Neuronal stem cell (in vitro differentiated cells): Measurements from ENCODE around the gene RABL6.

Experiments used
- DNase-seq: peaks from one replicate; pipeline ENCODE4 v3.0.0-alpha.2; 2013; ENCODE audit warnings: low spot score
- H2AFZ ChIP-seq: one replicate; pipeline ENCODE4 v1.6.1; 2013; ENCODE audit warnings: mild to moderate bottlenecking, low read length, inconsistent platforms
- H2AK5ac ChIP-seq: 2 replicates; pipeline ENCODE4 v1.6.1; 2013; ENCODE audit warnings: low read depth, mild to moderate bottlenecking, inconsistent platforms, low read length, moderate library complexity, mixed read lengths
- H2BK120ac ChIP-seq: 2 replicates; pipeline ENCODE4 v1.6.1; 2013; ENCODE audit warnings: low read depth, mild to moderate bottlenecking, inconsistent platforms, low read length, moderate library complexity, mixed read lengths
- H2BK12ac ChIP-seq: one replicate; pipeline ENCODE4 v1.6.1; 2013; ENCODE audit warnings: low read length, inconsistent platforms
- H2BK15ac ChIP-seq: 2 replicates; pipeline ENCODE4 v1.6.1; 2013; ENCODE audit warnings: mild to moderate bottlenecking, low read length, inconsistent platforms, mixed read lengths
- H2BK5ac ChIP-seq: one replicate; pipeline ENCODE4 v1.6.1; 2013; ENCODE audit warnings: inconsistent platforms, mild to moderate bottlenecking, low read length, moderate library complexity
- H3K14ac ChIP-seq: one replicate; pipeline ENCODE4 v1.6.1; 2013; ENCODE audit warnings: low read length, inconsistent platforms
- H3K18ac ChIP-seq: 2 replicates; pipeline ENCODE4 v1.6.1; 2013; ENCODE audit warnings: low read length, inconsistent platforms
- H3K23ac ChIP-seq: 2 replicates; pipeline ENCODE4 v1.6.1; 2013; ENCODE audit warnings: low read depth, mild to moderate bottlenecking, mixed read lengths, low read length, inconsistent platforms; ENCODE audit not compliant: poor library complexity
- H3K27ac ChIP-seq: replicated peaks from 3 replicates; pipeline ENCODE4 v1.5.1; 2013; ENCODE audit warnings: low read length, inconsistent platforms
- H3K27me3 ChIP-seq, 3 experiments: 2 replicates each; pipeline ENCODE4 v1.6.1; 2013; ENCODE audit warnings: low read length in 3 of 3, mild to moderate bottlenecking in 2 of 3, inconsistent platforms in 1 of 3, low read depth in 1 of 3, mixed read lengths in 1 of 3, moderate library complexity in 1 of 3; ENCODE audit not compliant: control insufficient read depth in 3 of 3, insufficient read depth in 3 of 3
- H3K36me3 ChIP-seq, 2 donors: replicated peaks in 1 of 2; 2 replicates each; pipeline ENCODE4 v1.6.1; 2013; ENCODE audit warnings: low read length in 2 of 2; ENCODE audit not compliant: control insufficient read depth in 2 of 2, insufficient read depth in 2 of 2
- H3K4ac ChIP-seq: 2 replicates; pipeline ENCODE4 v1.6.1; 2013; ENCODE audit warnings: inconsistent platforms, mild to moderate bottlenecking, low read length, moderate library complexity
- H3K4me1 ChIP-seq, 2 donors: 1 replicate in 1 of 2; 2 replicates in 1 of 2; pipeline ENCODE4 v1.6.1; 2013; ENCODE audit warnings: low read length in 2 of 2, low read depth in 1 of 2; ENCODE audit not compliant: control insufficient read depth in 2 of 2, insufficient read depth in 1 of 2
- H3K4me2 ChIP-seq: one replicate; pipeline ENCODE4 v1.6.1; 2013; ENCODE audit warnings: mild to moderate bottlenecking, low read length, inconsistent platforms; ENCODE audit not compliant: insufficient read depth, poor library complexity, severe bottlenecking
- H3K4me3 ChIP-seq, 2 donors: 2 replicates each; pipeline ENCODE4 v1.5.1; 2013; ENCODE audit warnings: low read length in 2 of 2, mild to moderate bottlenecking in 2 of 2, inconsistent platforms in 1 of 2, moderate library complexity in 1 of 2
- H3K79me1 ChIP-seq: one replicate; pipeline ENCODE4 v1.6.1; 2013; ENCODE audit warnings: low read depth, mild to moderate bottlenecking, inconsistent platforms, low read length, moderate library complexity
- H3K9ac ChIP-seq: one replicate; pipeline ENCODE4 v1.6.1; 2013; ENCODE audit warnings: mild to moderate bottlenecking, low read depth, low read length, inconsistent platforms; ENCODE audit not compliant: poor library complexity
- H3K9me3 ChIP-seq, 2 donors: replicated peaks in 1 of 2; 2 replicates each; pipeline versions ENCODE3 to v1.6.1; 2013; ENCODE audit warnings: low read length in 2 of 2, mild to moderate bottlenecking in 2 of 2, inconsistent platforms in 1 of 2, low read depth in 1 of 2, mixed read lengths in 1 of 2, moderate library complexity in 1 of 2; ENCODE audit not compliant: control insufficient read depth in 2 of 2, insufficient read depth in 1 of 2
- H4K8ac ChIP-seq: one replicate; pipeline ENCODE4 v1.6.1; 2013; ENCODE audit warnings: low read depth, mild to moderate bottlenecking, inconsistent platforms, low read length, moderate library complexity
- H4K91ac ChIP-seq: one replicate; pipeline ENCODE4 v1.6.1; 2013; ENCODE audit warnings: low read length, low read depth, mild to moderate bottlenecking, inconsistent platforms; ENCODE audit not compliant: poor library complexity
- WGBS, 2 donors: extraction: QIAGEN DNeasy Blood & Tissue Kit; methylation state at CpG; one replicate each; pipeline ENCODE4 v1.1.7; 2013; ENCODE audit warnings: missing lambda C conversion rate in 2 of 2, mixed read lengths in 1 of 2; ENCODE audit not compliant: insufficient read length in 2 of 2, insufficient replicate concordance in 1 of 2; ENCODE audit errors: extremely low coverage in 2 of 2; 5-methylcytosine and 5-hydroxymethylcytosine counted together

The RABL6 gene

GRCh38 chr9:136861874-136862457, 54.2 kb downstream of the RABL6 start:
- Histone ChIP-seq H3K27me3 (no peaks in the 10 kb centered on the region), H3K23ac (no peak overlapping the region), H2BK15ac (no peak overlapping the region), H2BK120ac (no peak overlapping the region), H3K36me3 (peaks cover 39 to 61% of the 10 kb centered on the region in 2 donors), H4K8ac (peak overlapping the region; percentile 17), H2BK5ac (no peak overlapping the region), H2AK5ac (no peak overlapping the region), H2AFZ (no peak overlapping the region), H3K27ac (no peak overlapping the region), H3K4me3 (no peak overlapping the region), H3K9me3 (peaks cover 0 to 1% of the 10 kb centered on the region in 2 donors), H3K9ac (no peak overlapping the region), H3K4me1 (peaks cover 7 to 8% of the 10 kb centered on the region in 2 donors), H3K4me2 (no peak overlapping the region), H3K14ac (peak overlapping the region; percentile 38), H3K79me1 (peaks cover 36% of the 10 kb centered on the region), H3K4ac (no peak overlapping the region), H3K18ac (no peak overlapping the region), H2BK12ac (no peak overlapping the region), H4K91ac (no peak overlapping the region)
- WGBS, 2 donors = no CpG with 5 or more reads among the region's 26 CpGs
- DNase-seq = no peak

GRCh38 chr9:136862849-136863622, 55.3 kb downstream of the RABL6 start:
- Histone ChIP-seq H3K4me1 (peaks cover 7 to 8% of the 10 kb centered on the region in 2 donors), H3K9ac (no peak overlapping the region), H2BK12ac (no peak overlapping the region), H2BK120ac (no peak overlapping the region), H3K79me1 (peaks cover 33% of the 10 kb centered on the region), H3K27ac (no peak overlapping the region), H2AK5ac (no peak overlapping the region), H3K23ac (no peak overlapping the region), H3K9me3 (peaks cover 6 to 12% of the 10 kb centered on the region in 2 donors), H4K8ac (no peak overlapping the region), H3K36me3 (peaks cover 39 to 64% of the 10 kb centered on the region in 2 donors), H4K91ac (no peak overlapping the region), H3K4ac (no peak overlapping the region), H3K4me3 (no peak overlapping the region), H3K4me2 (no peak overlapping the region), H2AFZ (no peak overlapping the region), H3K27me3 (no peaks in the 10 kb centered on the region), H3K18ac (no peak overlapping the region), H2BK5ac (peak overlapping the region; percentile 29), H2BK15ac (no peak overlapping the region), H3K14ac (no peak overlapping the region)
- WGBS, 2 donors = no CpG with 5 or more reads among the region's 31 CpGs
- no peak for DNase-seq

- Histone ChIP-seq H3K14ac (no peak overlapping the region), H2BK15ac (no peak overlapping the region), H3K79me1 (peaks cover 33% of the 10 kb centered on the region), H3K4me1 (peaks cover 7 to 8% of the 10 kb centered on the region in 2 donors), H3K4ac (no peak overlapping the region), H2BK120ac (no peak overlapping the region), H3K9ac (no peak overlapping the region), H4K91ac (no peak overlapping the region), H3K27me3 (no peaks in the 10 kb centered on the region), H3K23ac (no peak overlapping the region), H3K36me3 (peaks cover 36 to 69% of the 10 kb centered on the region in 2 donors), H4K8ac (no peak overlapping the region), H2BK12ac (no peak overlapping the region), H3K27ac (no peak overlapping the region), H2BK5ac (peak overlapping the region; percentile 29), H3K9me3 (peaks cover 10 to 17% of the 10 kb centered on the region in 2 donors), H3K4me2 (no peak overlapping the region), H2AFZ (no peak overlapping the region), H2AK5ac (no peak overlapping the region), H3K4me3 (peak overlapping the region in 1 of 2 donors; percentile 9), H3K18ac (no peak overlapping the region)
- no peak for DNase-seq
- WGBS, 2 donors = no CpG with 5 or more reads among the region's 12 CpGs
Measured at GRCh38 chr9:136863623-136864273, 56.0 kb downstream of the RABL6 start.
